Spleen (tissue), 11 donors: Measurements from ENCODE around the gene LRRC7. TPM values are rescaled to one million over a fixed set of nuclear protein-coding genes. Genes with fewer than 3 reads are reported as not detected.
A peak's percentile ranks its signal among the peaks of the same experiment; 100 is the strongest.

ENCODE experiments used
- DNase-seq: peaks from one replicate; pipeline ENCODE4 v3.0.0-alpha.2; 2020
- H3K27ac ChIP-seq, 8 donors: fragments of 200-600 bp; sonication (generic) in 7 of 8; 1 replicate in 4 of 8; 2 replicates in 4 of 8; pipeline versions ENCODE4 v1.5.0 to v1.8.0; 2016 to 2021; ENCODE audit warnings: inconsistent platforms in 4 of 8, mild to moderate bottlenecking in 4 of 8, moderate library complexity in 1 of 8
- H3K27me3 ChIP-seq, 7 donors: fragments of 200-600 bp; sonication (generic) in 6 of 7; replicated peaks in 1 of 7; 1 replicate in 4 of 7; 2 replicates in 3 of 7; pipeline versions ENCODE4 v1.5.0 to v1.8.0; 2016 to 2021; ENCODE audit warnings: inconsistent platforms in 3 of 7, mild to moderate bottlenecking in 1 of 7
- H3K36me3 ChIP-seq, 6 donors: fragments of 200-600 bp; sonication (generic) in 5 of 6; 1 replicate in 4 of 6; 2 replicates in 2 of 6; pipeline versions ENCODE4 v1.5.0 to v1.8.0; 2016 to 2021; ENCODE audit warnings: inconsistent platforms in 2 of 6
- H3K4me1 ChIP-seq, 6 donors: fragments of 200-600 bp; sonication (generic) in 5 of 6; 1 replicate in 3 of 6; 2 replicates in 3 of 6; pipeline versions ENCODE4 v1.5.0 to v1.8.0; 2016 to 2021; ENCODE audit warnings: inconsistent platforms in 3 of 6
- H3K4me3 ChIP-seq, 8 donors: fragments of 200-600 bp; sonication (generic) in 7 of 8; 1 replicate in 4 of 8; 2 replicates in 4 of 8; pipeline versions ENCODE4 v1.5.0 to v1.8.0; 2016 to 2021; ENCODE audit warnings: inconsistent platforms in 4 of 8, mild to moderate bottlenecking in 4 of 8, moderate library complexity in 2 of 8
- H3K9me3 ChIP-seq, 8 donors: fragments of 200-600 bp; sonication (generic) in 7 of 8; 1 replicate in 4 of 8; 2 replicates in 4 of 8; pipeline versions ENCODE4 v1.5.0 to v1.8.0; 2016 to 2021; ENCODE audit warnings: inconsistent platforms in 4 of 8
- CTCF ChIP-seq, 11 experiments: fragments of 200-600 bp in 7 of 11; fragments of 450-650 bp in 4 of 11; sonication (generic) in 4 of 11; IDR thresholded peaks in 8 of 11; conservative IDR thresholded peaks in 3 of 11; 1 replicate in 7 of 11; 2 replicates in 4 of 11; pipeline versions ENCODE4 v1.4.0 to v1.8.0; 2016 to 2021; ENCODE audit warnings: antibody characterized with exemption in 11 of 11, inconsistent platforms in 4 of 11, mild to moderate bottlenecking in 1 of 11
- POLR2A ChIP-seq, 3 donors: fragments of 450-650 bp; IDR thresholded peaks; one replicate each; pipeline ENCODE4 v1.5.1; 2017; ENCODE audit warnings: antibody characterized with exemption in 3 of 3, mild to moderate bottlenecking in 1 of 3
- POLR2AphosphoS5 ChIP-seq, 3 donors: sonication (generic); formaldehyde crosslinking; IDR thresholded peaks; one replicate each; pipeline ENCODE4 v1.5.1; 2017; ENCODE audit warnings: antibody characterized with exemption in 3 of 3
- WGBS, 5 donors: extraction: QIAGEN DNeasy Blood & Tissue Kit in 3 of 5; methylation state at CpG; one replicate each; pipeline versions ENCODE4 v1.1.5 to v1.1.7; 2013 to 2018; 5-methylcytosine and 5-hydroxymethylcytosine counted together
- intact Hi-C: fragments of 100-400 bp; cut with DNase I; formaldehyde crosslinking; loops from one replicate; pipeline ENCODE4 v1.15.0; 2023; ENCODE audit warnings: low total_unique reads
- polyA plus RNA-seq, 3 donors: library from polyadenylated mRNA; stranded (reverse); fragments of 200-250 nt; gene quantifications; one replicate each; pipeline ENCODE4 v1.2.1, GENCODE V29; 2013
- total RNA-seq, 7 donors: library from RNA; depleted of rRNA in 3 of 7; stranded (reverse); fragments of >200 nt in 3 of 7; fragmentation: NEBNext Ultra II Directional in 4 of 7; extraction: Animal tissue kit (Norgen Biotek cat#: 25700) in 4 of 7; gene quantifications; one replicate each; pipeline versions ENCODE4 v1.1.0 to v1.2.1, GENCODE V29; 2016 to 2021
- donor health status: healthy with polysubstance abuse.
- donor health status: DM: no; HTN: no; CAD: no; lungs with moderate emphysema.
- donor health status: DM: no; HTN: no; CAD: no.
- donor health status: Bipolar disorder and iron deficiency.
- donor health status: healthy.
- donor health status: DM: no; HTN: no; CAD: no.
- donor health status: DM: yes; HTN: yes; CAD: no.

LRRC7 gene
- total and polyA plus RNA-seq, 10 donors = 0.02 to 0.63 (median 0.13) TPM; not detected in 4

DNA sequence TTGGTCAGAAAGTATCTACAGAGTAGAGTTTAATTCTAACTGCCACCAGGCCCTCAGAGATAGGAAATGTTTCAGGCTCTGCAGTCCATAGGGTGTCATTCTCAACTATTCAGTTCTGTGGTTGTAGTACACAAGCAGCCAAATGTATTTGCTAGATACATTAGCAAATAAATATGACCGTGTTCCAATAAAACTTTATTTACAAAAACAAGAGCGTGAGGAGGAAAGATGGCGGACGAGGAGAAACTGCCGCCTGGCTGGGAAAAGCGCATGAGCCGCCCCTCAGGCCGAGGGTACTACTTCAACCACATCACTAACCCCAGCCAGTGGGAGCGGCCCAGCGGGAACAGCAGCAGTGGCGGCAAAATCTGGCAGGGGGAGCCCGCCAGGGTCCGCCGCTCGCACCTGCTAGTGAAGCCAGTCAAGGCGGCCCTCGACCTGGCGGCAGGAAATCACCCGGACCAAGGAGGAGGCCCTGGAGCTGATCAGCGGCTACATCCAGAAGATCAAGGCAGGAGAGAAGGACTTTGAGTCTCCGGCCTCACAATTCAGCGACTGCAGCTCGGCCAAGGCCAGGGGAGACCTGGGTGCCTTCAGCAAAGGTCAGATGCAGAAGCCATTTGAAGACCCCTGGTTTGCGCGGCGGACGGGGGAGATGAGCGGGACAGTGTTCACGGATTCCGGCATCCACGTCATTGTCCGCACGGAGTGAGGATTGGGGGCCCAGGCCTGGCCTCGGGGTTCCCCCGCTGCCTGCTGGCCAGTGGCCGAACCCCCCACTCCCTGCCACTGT is 351.6 kb downstream of the LRRC7 start:
- WGBS, 5 donors = 91 to 97% (median 93%) methylated on average over 26 to 36 of the region's 36 CpGs
- intact Hi-C loops = no loop called here
- DNase-seq = peak; percentile 64

DNA sequence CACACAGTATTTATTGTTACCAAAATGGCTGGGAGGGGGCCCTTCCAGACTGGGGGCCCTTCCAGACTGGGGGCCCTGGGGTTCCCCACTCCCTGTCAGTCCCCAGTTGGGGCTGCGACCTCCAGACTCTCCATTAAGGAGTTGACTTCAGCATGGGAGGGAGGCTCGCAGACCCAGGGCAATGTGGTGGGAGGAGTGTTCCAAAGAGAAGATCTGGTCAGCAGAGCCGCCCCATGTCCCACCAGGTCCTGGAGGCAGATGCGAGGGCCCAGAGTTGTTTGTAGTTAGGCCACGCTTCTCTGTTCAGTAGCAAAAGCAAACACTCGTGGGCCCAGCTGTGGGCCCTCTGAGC is 352.2 kb downstream of the LRRC7 start:
- DNase-seq = no peak
- WGBS, 5 donors = 87 to 93% (median 88%) methylated on average over 4 to 6 of the region's 6 CpGs
- H3K36me3 ChIP-seq = no peaks in the 10 kb centered on the region
- peaks cover 0 to 12% (median 2%) of the 10 kb centered on the region in 8 donors for H3K9me3 ChIP-seq
- peaks cover 0 to 5% (median 0%) of the 10 kb centered on the region in 6 donors for H3K4me1 ChIP-seq
- no peak overlapping the region for H3K27ac ChIP-seq
- TF ChIP-seq CTCF (IDR thresholded peaks at IDR 0.05 in 8 of 11, conservative IDR thresholded peaks at IDR 0.05 in 3 of 11) (no peak), POLR2AphosphoS5 (IDR thresholded peaks at IDR 0.05) (no peak), POLR2A (IDR thresholded peaks at IDR 0.05) (no peak)
- no peak overlapping the region for H3K4me3 ChIP-seq
- no peaks in the 10 kb centered on the region for H3K27me3 ChIP-seq
- intact Hi-C loops = no loop called here

More for the DNA sequence above, 351.6 kb downstream of the LRRC7 start:
- TF ChIP-seq POLR2AphosphoS5 (IDR thresholded peaks at IDR 0.05) = no peak
- no peak for TF ChIP-seq POLR2A (IDR thresholded peaks at IDR 0.05)
- no peak for TF ChIP-seq CTCF (IDR thresholded peaks at IDR 0.05 in 8 of 11, conservative IDR thresholded peaks at IDR 0.05 in 3 of 11)
- H3K4me1 ChIP-seq = peaks cover 0 to 11% (median 0%) of the 10 kb centered on the region in 6 donors
- no peak overlapping the region for H3K27ac ChIP-seq
- H3K9me3 ChIP-seq = peaks cover 0 to 12% (median 2%) of the 10 kb centered on the region in 8 donors
- H3K4me3 ChIP-seq = no peak overlapping the region
- no peaks in the 10 kb centered on the region for H3K36me3 ChIP-seq
- no peaks in the 10 kb centered on the region for H3K27me3 ChIP-seq

DNA sequence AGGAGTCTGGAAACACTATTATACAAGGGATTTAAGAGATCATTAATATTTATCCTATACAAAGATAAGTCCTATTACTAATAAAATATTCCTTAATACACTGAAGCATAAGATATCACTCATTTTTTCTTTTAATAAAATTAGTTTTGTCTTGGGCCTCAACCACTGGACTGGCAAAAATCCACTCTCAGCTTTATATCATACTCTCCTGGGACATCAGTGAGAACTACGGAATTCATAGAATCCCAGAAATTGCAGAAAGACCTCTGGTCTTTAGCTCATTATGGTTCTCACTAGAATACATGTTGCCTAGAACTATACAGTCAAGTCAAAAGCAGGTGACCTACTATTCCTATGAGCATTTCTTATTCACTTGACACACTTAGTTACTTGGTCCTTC is 352.7 kb downstream of the LRRC7 start:
- intact Hi-C loops = no loop called here
- WGBS, 5 donors = 84 to 97% (median 87%) methylated on average over 1 of the region's 1 CpG

More for the DNA sequence above, 352.7 kb downstream of the LRRC7 start:
- peaks cover 0 to 12% (median 2%) of the 10 kb centered on the region in 8 donors for H3K9me3 ChIP-seq
- H3K27me3 ChIP-seq = no peaks in the 10 kb centered on the region
- no peak for DNase-seq
- no peak overlapping the region for H3K4me3 ChIP-seq
- no peak overlapping the region for H3K27ac ChIP-seq
- no peak for TF ChIP-seq CTCF (IDR thresholded peaks at IDR 0.05 in 8 of 11, conservative IDR thresholded peaks at IDR 0.05 in 3 of 11)
- no peak for TF ChIP-seq POLR2AphosphoS5 (IDR thresholded peaks at IDR 0.05)
- H3K4me1 ChIP-seq = peaks cover 0 to under 1% (median 0%) of the 10 kb centered on the region in 6 donors
- no peaks in the 10 kb centered on the region for H3K36me3 ChIP-seq
